A673 (cell line): ENCODE measurements around the gene GCFC2. TPM values are rescaled to one million over a fixed set of nuclear protein-coding genes. Genes with fewer than 3 reads are reported as not detected.

ENCODE experiments used
- BruUV-seq: library from RNA; stranded (reverse); fragments of 400-500 nt; replicated peaks from 2 replicates; lab custom pipeline; 2021; lab: Mats Ljungman, UMichigan
- CTCF ChIA-PET: fragments of 300-600 bp; sonication (Branson Sonifier 250); formaldehyde crosslinking; loops from one replicate; lab custom pipeline; 2022; ENCODE audit warnings: antibody characterized with exemption; lab: Charles Lee
- POLR2A ChIA-PET: fragments of 300-600 bp; sonication (Branson Sonifier 250); formaldehyde crosslinking; loops from one replicate; lab custom pipeline; 2022; ENCODE audit warnings: antibody characterized with exemption; ENCODE audit not compliant: low non-redundant PET; lab: Charles Lee
- DNase-seq: peaks from one replicate; pipeline ENCODE4 v3.0.0-alpha.2; 2015; ENCODE audit warnings: low spot score
- H3K27ac ChIP-seq: fragments of 200-600 bp; sonication (generic); 2 replicates; pipeline ENCODE4 v1.5.1; 2016; ENCODE audit warnings: mixed run types, low read depth, mild to moderate bottlenecking, mixed read lengths, antibody characterized with exemption, low read length; ENCODE audit not compliant: poor library complexity, severe bottlenecking
- H3K27me3 ChIP-seq: fragments of 200-600 bp; sonication (generic); replicated peaks from 2 replicates; pipeline ENCODE4 v1.6.1; 2017; ENCODE audit warnings: mixed run types, low read depth, mild to moderate bottlenecking, mixed read lengths, antibody characterized with exemption, low read length; ENCODE audit not compliant: insufficient read depth, poor library complexity
- H3K36me3 ChIP-seq: fragments of 200-600 bp; sonication (generic); 2 replicates; pipeline ENCODE4 v1.6.1; 2016; ENCODE audit warnings: mixed run types, mild to moderate bottlenecking, mixed read lengths, antibody characterized with exemption, low read length; ENCODE audit not compliant: insufficient read depth, poor library complexity, severe bottlenecking
- H3K4me1 ChIP-seq: fragments of 200-600 bp; sonication (generic); 2 replicates; pipeline ENCODE4 v1.6.1; 2017; ENCODE audit warnings: mixed run types, mild to moderate bottlenecking, mixed read lengths, antibody characterized with exemption, low read length; ENCODE audit not compliant: insufficient read depth, poor library complexity, severe bottlenecking
- H3K4me3 ChIP-seq: fragments of 200-600 bp; sonication (generic); 2 replicates; pipeline ENCODE4 v1.5.1; 2016; ENCODE audit warnings: low read depth, mixed run types, mild to moderate bottlenecking, mixed read lengths, low read length; ENCODE audit not compliant: poor library complexity, severe bottlenecking
- H3K9me3 ChIP-seq: fragments of 200-600 bp; sonication (generic); 2 replicates; pipeline ENCODE4 v1.6.1; 2016; ENCODE audit warnings: mixed run types, low read depth, mild to moderate bottlenecking, mixed read lengths, antibody characterized with exemption, low read length; ENCODE audit not compliant: poor library complexity, severe bottlenecking
- CTCF ChIP-seq: fragments of 300-800, 200-600 bp; sonication (generic); conservative IDR thresholded peaks from 2 replicates; pipeline ENCODE4 v1.5.1; 2017; ENCODE audit warnings: low read depth, mild to moderate bottlenecking, antibody characterized with exemption, low read length, moderate library complexity, mixed read lengths
- EZH2 ChIP-seq: fragments of 200-600 bp; sonication (generic); IDR thresholded peaks from 2 replicates; pipeline ENCODE4 v1.6.1; 2017; ENCODE audit warnings: borderline replicate concordance, low read depth, mild to moderate bottlenecking, mixed read lengths, antibody characterized with exemption, low read length; ENCODE audit not compliant: poor library complexity, severe bottlenecking
- intact Hi-C: fragments of 100-400 bp; cut with micrococcal nuclease; formaldehyde crosslinking; loops from one replicate; pipeline ENCODE4 v1.10.0; 2022; ENCODE audit not compliant: unreplicated experiment
- total RNA-seq: library from RNA; stranded (reverse); gene quantifications from 2 replicates; pipeline ENCODE4 v1.2.3, GENCODE V29; 2021

The GCFC2 gene
- total RNA-seq, 1 experiment from 2014 or later, result 42.2 TPM

DNA sequence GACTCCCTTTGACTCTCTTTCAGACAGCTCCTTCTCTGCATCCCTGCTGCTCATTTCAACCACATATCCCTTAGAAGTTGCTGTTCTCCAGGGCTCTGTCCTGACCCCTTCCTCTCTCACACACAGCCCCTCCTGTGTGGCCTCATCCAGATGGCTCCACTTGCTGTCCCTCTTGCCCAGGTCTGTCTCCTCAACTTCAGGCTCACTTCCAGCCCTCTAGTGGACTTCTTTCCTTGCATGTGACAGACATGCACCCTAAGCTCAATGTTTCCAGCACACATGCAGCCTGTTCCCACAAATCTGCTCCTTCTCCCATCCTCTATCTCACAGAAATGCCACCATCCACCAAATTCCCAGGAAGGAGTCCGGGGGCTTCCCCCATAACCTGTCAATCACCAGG, 73.1 kb downstream of the GCFC2 start:
- TF ChIP-seq EZH2 (no peak), CTCF (no peak)
- no peak overlapping the region for H3K27ac ChIP-seq
- ChIA-PET CTCF (interaction anchor here (0.7 kb wide), 1 partner anchor 9 kb away, joined by 3 read pairs; no protein-coding TSS in a partner anchor), POLR2A (interaction anchor here (0.5 kb wide), 1 partner anchor 30 kb away, joined by 3 read pairs; no protein-coding TSS in a partner anchor)
- DNase-seq, result no peak
- no peaks in the 10 kb centered on the region for H3K9me3 ChIP-seq
- no TSS peak for BruUV-seq
- H3K36me3 ChIP-seq, result no peaks in the 10 kb centered on the region
- H3K4me1 ChIP-seq, result peaks cover 8% of the 10 kb centered on the region
- H3K27me3 ChIP-seq, result no peaks in the 10 kb centered on the region
- no peak overlapping the region for H3K4me3 ChIP-seq
- intact Hi-C loops, result no loop called here

- intact Hi-C loops, result no loop called here
- CTCF ChIA-PET, result no interaction called here
- TF ChIP-seq EZH2 (no peak), CTCF (no peak)
- Histone ChIP-seq H3K4me3 (no peak overlapping the region), H3K4me1 (peaks cover 4% of the 10 kb centered on the region), H3K9me3 (no peaks in the 10 kb centered on the region), H3K27ac (no peak overlapping the region), H3K36me3 (no peaks in the 10 kb centered on the region), H3K27me3 (no peaks in the 10 kb centered on the region)
- POLR2A ChIA-PET, result no interaction called here
- no peak for DNase-seq
- BruUV-seq, result no TSS peak
Observed at GRCh38 chr2:75634945-75635344, 75.8 kb downstream of the GCFC2 start.

DNA sequence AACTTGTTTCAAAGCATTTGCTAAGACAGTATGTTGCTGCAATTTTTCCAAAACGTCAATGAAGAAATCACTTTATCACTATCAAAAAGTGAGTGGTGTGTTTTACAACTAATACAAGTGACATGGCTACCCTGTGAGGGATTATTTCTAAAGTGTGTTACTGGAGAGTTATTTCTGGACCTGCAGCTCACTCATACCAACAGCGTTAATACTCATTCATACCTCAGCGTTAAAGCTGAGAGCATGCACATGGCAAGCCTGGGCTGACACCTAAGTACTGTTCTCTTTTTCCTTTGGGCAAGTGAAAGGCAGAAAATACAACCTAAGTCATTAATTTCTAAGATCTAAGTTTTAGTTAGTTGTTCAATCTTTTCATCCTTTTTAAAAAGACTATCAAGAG, 77.1 kb downstream of the GCFC2 start:
- POLR2A ChIA-PET, result no interaction called here
- Histone ChIP-seq H3K4me1 (peaks cover 4% of the 10 kb centered on the region), H3K27me3 (no peaks in the 10 kb centered on the region), H3K36me3 (no peaks in the 10 kb centered on the region), H3K9me3 (no peaks in the 10 kb centered on the region), H3K4me3 (no peak overlapping the region), H3K27ac (no peak overlapping the region)
- CTCF ChIA-PET, result no interaction called here
- DNase-seq, result no peak
- BruUV-seq, result no TSS peak
- intact Hi-C loops, result no loop called here
- TF ChIP-seq CTCF, result no peak
